IMR-90 (cell line): ENCODE results near the gene NCAPG2. TPM values are rescaled to one million over a fixed set of nuclear protein-coding genes. Genes with fewer than 3 reads are reported as not detected.

Source experiments
- ATAC-seq: fragments of 200-7000 bp; cut with Tn5 transposase; 2 replicates; pipeline ENCODE4 v1.9.1; 2020; ENCODE audit warnings: low read depth, mild to moderate bottlenecking, moderate library complexity
- BruUV-seq: library from RNA; stranded (reverse); fragments of 400-500 nt; replicated peaks from 2 replicates; lab custom pipeline; 2021; lab: Mats Ljungman, UMichigan
- CTCF ChIA-PET: fragments of 300-600 bp; formaldehyde crosslinking; extraction: SDS; loops from one replicate; lab custom pipeline; 2021; ENCODE audit warnings: antibody characterized with exemption; lab: Yijun Ruan, JAX
- POLR2A ChIA-PET: fragments of 300-600 bp; sonication (Branson Sonifier 250); formaldehyde crosslinking; loops from one replicate; lab custom pipeline; 2022; ENCODE audit warnings: antibody characterized with exemption; ENCODE audit not compliant: unreplicated experiment; lab: Charles Lee
- DNase-seq: peaks from one replicate; pipeline ENCODE4 v3.0.0; 2013
- H2AFZ ChIP-seq: replicated peaks from 2 replicates; pipeline ENCODE3; 2013; ENCODE audit warnings: low read length, mild to moderate bottlenecking; ENCODE audit not compliant: poor library complexity
- H2AK5ac ChIP-seq: 2 replicates; pipeline ENCODE4 v1.6.1; 2013; ENCODE audit warnings: low read depth, low read length, inconsistent platforms
- H2AK9ac ChIP-seq: replicated peaks from 2 replicates; pipeline ENCODE3; 2013; ENCODE audit warnings: mild to moderate bottlenecking, low read depth, low read length, moderate library complexity; ENCODE audit not compliant: poor library complexity
- H2BK120ac ChIP-seq: 2 replicates; pipeline ENCODE4 v1.6.1; 2013; ENCODE audit warnings: low read depth, low read length, inconsistent platforms
- H2BK15ac ChIP-seq: 3 replicates; pipeline ENCODE4 v1.6.1; 2013; ENCODE audit warnings: low read depth, low read length, inconsistent platforms
- H2BK20ac ChIP-seq: 2 replicates; pipeline ENCODE4 v1.6.1; 2013; ENCODE audit warnings: low read depth, mild to moderate bottlenecking, inconsistent platforms, low read length, moderate library complexity
- H2BK5ac ChIP-seq: 2 replicates; pipeline ENCODE4 v1.6.1; 2013; ENCODE audit warnings: mild to moderate bottlenecking, low read depth, low read length, inconsistent platforms; ENCODE audit not compliant: poor library complexity, severe bottlenecking
- H3K14ac ChIP-seq: replicated peaks from 2 replicates; pipeline ENCODE4 v1.6.1; 2013; ENCODE audit warnings: low read depth, low read length, inconsistent platforms
- H3K18ac ChIP-seq: 2 replicates; pipeline ENCODE4 v1.6.1; 2013; ENCODE audit warnings: low read depth, low read length, control low read depth
- H3K23ac ChIP-seq: 2 replicates; pipeline ENCODE4 v1.6.1; 2013; ENCODE audit warnings: low read depth, low read length, inconsistent platforms
- H3K27ac ChIP-seq: 2 replicates; pipeline ENCODE4 v1.5.1; 2013; ENCODE audit warnings: mild to moderate bottlenecking, control low read depth, low read length; ENCODE audit not compliant: insufficient read depth
- H3K27me3 ChIP-seq: 2 replicates; pipeline ENCODE4 v1.6.1; 2013; ENCODE audit warnings: low read length; ENCODE audit not compliant: control insufficient read depth, insufficient read depth
- H3K36me3 ChIP-seq: 2 replicates; pipeline ENCODE4 v1.6.1; 2013; ENCODE audit warnings: low read length, mixed read lengths; ENCODE audit not compliant: control insufficient read depth, insufficient read depth
- H3K4ac ChIP-seq: 2 replicates; pipeline ENCODE4 v1.6.1; 2013; ENCODE audit warnings: low read depth, low read length, inconsistent platforms
- H3K4me1 ChIP-seq: 2 replicates; pipeline ENCODE4 v1.6.1; 2013; ENCODE audit warnings: low read length, mixed read lengths; ENCODE audit not compliant: control insufficient read depth, insufficient read depth
- H3K4me2 ChIP-seq: 2 replicates; pipeline ENCODE4 v1.6.1; 2013; ENCODE audit warnings: low read depth, mild to moderate bottlenecking, control low read depth, low read length, moderate library complexity
- H3K4me3 ChIP-seq: 2 replicates; pipeline ENCODE4 v1.5.1; 2013; ENCODE audit warnings: low read depth, mild to moderate bottlenecking, control low read depth, low read length, moderate library complexity; ENCODE audit not compliant: insufficient read depth
- H3K56ac ChIP-seq: 2 replicates; pipeline ENCODE4 v1.6.1; 2013; ENCODE audit warnings: low read length, inconsistent platforms; ENCODE audit not compliant: insufficient read depth; ENCODE audit errors: extremely low read depth
- H3K79me1 ChIP-seq, 2 experiments: 2 replicates each; pipeline ENCODE4 v1.6.1; 2013; ENCODE audit warnings: low read length in 2 of 2, inconsistent platforms in 1 of 2, low read depth in 1 of 2
- H3K9ac ChIP-seq: 2 replicates; pipeline ENCODE4 v1.6.1; 2013; ENCODE audit warnings: low read depth, low read length, control low read depth
- H3K9me1 ChIP-seq: 2 replicates; pipeline ENCODE4 v1.6.1; 2013; ENCODE audit warnings: low read length, inconsistent platforms; ENCODE audit not compliant: insufficient read depth
- H3K9me3 ChIP-seq: 2 replicates; pipeline ENCODE4 v1.6.1; 2013; ENCODE audit warnings: low read length; ENCODE audit not compliant: control insufficient read depth, insufficient read depth
- H4K20me1 ChIP-seq: 2 replicates; pipeline ENCODE4 v1.6.1; 2013; ENCODE audit warnings: low read length, inconsistent platforms; ENCODE audit not compliant: insufficient read depth
- H4K5ac ChIP-seq: 2 replicates; pipeline ENCODE4 v1.6.1; 2013; ENCODE audit warnings: mild to moderate bottlenecking, low read depth, low read length, control low read depth
- H4K8ac ChIP-seq, 2 experiments: 2 replicates each; pipeline ENCODE4 v1.6.1; 2013; ENCODE audit warnings: low read depth in 2 of 2, low read length in 2 of 2, control low read depth in 1 of 2, inconsistent platforms in 1 of 2
- H4K91ac ChIP-seq: 2 replicates; pipeline ENCODE4 v1.6.1; 2013; ENCODE audit warnings: low read depth, low read length, inconsistent platforms; ENCODE audit not compliant: insufficient read depth
- SMC3 ChIP-seq: fragments of 150-350 bp; IDR thresholded peaks from 2 replicates; pipeline ENCODE4 v1.6.1; 2016; ENCODE audit warnings: low read depth, mild to moderate bottlenecking, antibody characterized with exemption, low read length, moderate library complexity
- WGBS, 2 experiments: methylation state at CpG; one replicate each; pipeline versions ENCODE4 v1.1.5 to v1.1.7; 2013; ENCODE audit warnings: missing lambda C conversion rate in 2 of 2; ENCODE audit not compliant: insufficient read length in 1 of 2; ENCODE audit errors: extremely low coverage in 2 of 2; 5-methylcytosine and 5-hydroxymethylcytosine counted together
- dilution Hi-C: fragments of 300-500 bp; cut with HindIII; formaldehyde crosslinking; loops from one replicate; pipeline ENCODE4 v1.14.3; 2018; ENCODE audit warnings: low sequenced_read_pairs; ENCODE audit not compliant: unreplicated experiment
- in situ Hi-C: fragments of 300-500 bp; cut with MboI; formaldehyde crosslinking; loops from 3 replicates; pipeline ENCODE4 v1.14.3; 2019; ENCODE audit warnings: low sequenced_read_pairs, inconsistent platforms, mixed read lengths
- intact Hi-C: fragments of 100-400 bp; cut with micrococcal nuclease; formaldehyde crosslinking; loops from 2 replicates; pipeline ENCODE4 v1.10.0; 2022
- polyA plus RNA-seq, 3 experiments: library from polyadenylated mRNA; depleted of rRNA; stranded (reverse); fragments of >200 nt; gene quantifications; 2 replicates each; pipeline ENCODE4 v1.2.3, GENCODE V29; 2012; ENCODE audit warnings: low replicate concordance in 1 of 3
- total RNA-seq: library from RNA; depleted of rRNA; stranded (reverse); fragments of >200 nt; gene quantifications from 2 replicates; pipeline ENCODE4 v1.2.3, GENCODE V29; 2012

Gene NCAPG2
- total and polyA plus RNA-seq, 2 of the 4 experiments (the other 2 are of a cell fraction), result 25.6 to 25.8 TPM

DNA sequence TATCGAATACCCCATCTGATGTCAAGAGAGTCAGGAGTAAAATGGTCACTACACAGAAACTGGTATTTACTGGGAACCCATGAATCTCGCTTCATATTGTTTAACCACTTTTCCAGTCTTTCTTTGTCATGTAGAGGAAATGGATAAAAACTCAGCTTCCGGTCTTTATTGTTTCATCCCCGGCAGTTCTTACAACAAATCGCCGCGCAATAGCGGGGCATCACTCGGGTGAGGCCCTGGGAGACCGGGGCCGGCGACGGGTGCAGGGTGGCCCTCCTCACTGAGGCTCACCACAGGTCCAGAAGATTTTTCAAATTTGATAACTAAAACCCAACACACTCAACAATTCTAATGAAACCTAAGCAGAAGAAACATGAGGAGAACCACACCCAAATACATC, 81.4 kb downstream of the NCAPG2 start:
- in situ Hi-C loops, result no loop called here
- no peak overlapping the region for H3K9ac ChIP-seq
- CTCF ChIA-PET, result no interaction called here

More for the DNA sequence above, 81.4 kb downstream of the NCAPG2 start:
- Histone ChIP-seq H3K23ac (no peak overlapping the region), H3K4me3 (no peak overlapping the region), H3K4me1 (no peaks in the 10 kb centered on the region; the same call in 1 of the 2 replicates), H4K20me1 (no peaks in the 10 kb centered on the region), H3K18ac (no peak overlapping the region), H2AK5ac (no peak overlapping the region), H3K4ac (no peak overlapping the region), H3K79me1 (no peaks in the 10 kb centered on the region; a peak in 1 of 4 replicates), H3K9me1 (peaks cover 2% of the 10 kb centered on the region; the same call in 1 of the 2 replicates), H2AFZ (no peak overlapping the region), H4K5ac (no peak overlapping the region), H3K36me3 (peaks cover 2% of the 10 kb centered on the region; the same call in 1 of the 2 replicates), H4K91ac (no peak overlapping the region), H3K14ac (no peak overlapping the region), H2BK5ac (no peak overlapping the region), H2BK15ac (no peak overlapping the region), H4K8ac (no peak overlapping the region), H3K56ac (no peak overlapping the region), H2AK9ac (no peak overlapping the region), H2BK120ac (no peak overlapping the region), H3K27me3 (no peaks in the 10 kb centered on the region), H2BK20ac (no peak overlapping the region), H3K27ac (no peak overlapping the region), H3K4me2 (no peak overlapping the region), H3K9me3 (no peaks in the 10 kb centered on the region)
- DNase-seq (no peak), ATAC-seq (no peak)
- no peak for TF ChIP-seq SMC3
- POLR2A ChIA-PET, result no interaction called here
- 100% methylated on average over 4 of the region's 13 CpGs; no CpG with 5 or more reads in 1 of the 2 experiments for WGBS, 2 experiments
- BruUV-seq, result no TSS peak
- dilution Hi-C loops, result no loop called here
- intact Hi-C loops, result no loop called here
